Measurements from ENCODE around the gene PAWR.

Gene PAWR

GRCh38 chr12:79690638-79691510 is at the start of gene PAWR:
TSS of gene PAWR (minus strand) at chr12:79690964. CDS start at chr12:79690244, 720 bp downstream.
- peak in 8 of 14 donors; percentile 6 to 48 (median 34) for DNase-seq

- DNase-seq, result peak in 1 of 14 donors; percentile 4
Measured at GRCh38 chr12:79737875-79738718, 47.3 kb upstream of the PAWR start.

- no peak for DNase-seq
Measured at GRCh38 chr12:79732638-79733037, 41.9 kb upstream of the PAWR start.

GRCh38 chr12:79725987-79726386 is 35.2 kb upstream of the PAWR start:
- DNase-seq, result no peak

- no peak for DNase-seq
Measured at GRCh38 chr12:79717006-79717405, 26.2 kb upstream of the PAWR start.

GRCh38 chr12:79715308-79715707 is 24.5 kb upstream of the PAWR start:
- no peak for DNase-seq

GRCh38 chr12:79710707-79711483 is 20.1 kb upstream of the PAWR start:
- DNase-seq, result no peak

- no peak for DNase-seq
Measured at GRCh38 chr12:79707830-79708229, 17.1 kb upstream of the PAWR start.

GRCh38 chr12:79706676-79707075 is 15.9 kb upstream of the PAWR start:
- DNase-seq, result no peak

GRCh38 chr12:79706156-79706555 is 15.4 kb upstream of the PAWR start:
- no peak for DNase-seq

GRCh38 chr12:79698966-79699365 is 8.2 kb upstream of the PAWR start:
- no peak for DNase-seq

GRCh38 chr12:79696416-79696815 is 5.7 kb upstream of the PAWR start:
- DNase-seq, result no peak

- DNase-seq, result no peak
Measured at GRCh38 chr12:79692860-79693577, 2.3 kb upstream of the PAWR start.

GRCh38 chr12:79691511-79692248 is 916 bp upstream of the PAWR start:
- peak in 1 of 14 donors; percentile 12 for DNase-seq

- peak in 4 of 14 donors; percentile 1 to 32 (median 16) for DNase-seq
Measured at GRCh38 chr12:79690142-79690637, 574 bp downstream of the PAWR start.

- peak in 8 of 14 donors; percentile 4 to 26 (median 15) for DNase-seq
Measured at GRCh38 chr12:79689477-79690141, 1.2 kb downstream of the PAWR start.

GRCh38 chr12:79689061-79689476 is 1.7 kb downstream of the PAWR start:
- no peak for DNase-seq

- DNase-seq, result no peak
Measured at GRCh38 chr12:79688376-79689060, 2.2 kb downstream of the PAWR start.

- DNase-seq, result no peak
Measured at GRCh38 chr12:79687711-79688260, 3.0 kb downstream of the PAWR start.

All from C1 segment of cervical spinal cord (tissue), 14 donors.